Left lobe of liver (tissue), 2 donors: ENCODE data around the gene KIF1B. TPM values are rescaled to one million over a fixed set of nuclear protein-coding genes. Genes with fewer than 3 reads are reported as not detected.
"Not testable (repeated sequence)": the region's sequence is repeated elsewhere in the genome, so short reads cannot be mapped to it uniquely, and the experiment has no call there.

ENCODE experiments used
- ATAC-seq: fragments of 200-7000 bp; cut with Tn5 transposase; one replicate; pipeline ENCODE4 v1.9.1; 2020; ENCODE audit warnings: mild to moderate bottlenecking, moderate library complexity
- DNase-seq: peaks from one replicate; pipeline ENCODE4 v3.0.0-alpha.2; 2020; ENCODE audit warnings: low spot score
- total RNA-seq: library from RNA; stranded (reverse); gene quantifications from one replicate; pipeline ENCODE4 v1.2.1, GENCODE V29; 2021
- donor health status: DM: no; HTN: no; CAD: no; lungs with moderate emphysema.
- donor health status: DM: no; HTN: yes; CAD: no.

Gene KIF1B
- total RNA-seq, 1 donor from 2014 or later, result 28.5 TPM

- ATAC-seq (no peak), DNase-seq (no peak)
Observed at GRCh38 chr1:10379676-10380075, 169.3 kb downstream of the KIF1B start.

DNA sequence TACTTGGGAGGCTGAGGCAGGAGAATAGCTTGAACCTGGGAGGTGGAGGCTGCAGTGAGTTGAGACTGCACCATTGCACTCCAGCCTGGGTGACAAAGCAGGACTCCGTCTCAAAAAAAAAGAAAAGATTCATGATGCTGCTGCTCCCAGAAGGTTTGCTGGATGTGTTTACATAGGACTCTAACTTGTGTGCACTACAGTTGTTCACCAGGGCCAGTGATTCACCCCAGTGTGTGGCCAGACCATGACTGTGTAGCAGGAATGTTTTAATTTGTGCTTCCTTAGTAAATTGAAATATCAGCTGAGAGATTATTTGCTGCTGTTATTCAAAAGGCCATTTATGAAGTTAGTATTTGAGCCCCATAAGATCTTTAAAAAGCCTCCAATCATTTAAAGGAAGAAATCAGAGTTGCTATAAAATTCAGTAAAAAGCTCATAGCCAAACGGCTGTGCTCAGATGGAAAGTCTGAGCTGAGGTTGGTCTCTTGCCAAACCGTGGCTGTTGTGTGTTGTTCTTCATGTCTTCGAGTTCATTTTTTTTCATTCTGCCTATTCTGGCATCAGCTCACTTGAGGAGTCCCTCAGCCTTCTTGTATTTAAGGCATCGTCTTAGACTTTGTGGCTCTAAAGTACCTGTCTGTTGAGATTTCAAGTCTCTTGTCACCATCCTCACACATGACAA is 170.4 kb downstream of the KIF1B start:
- ATAC-seq (no peak), DNase-seq (no peak)

DNA sequence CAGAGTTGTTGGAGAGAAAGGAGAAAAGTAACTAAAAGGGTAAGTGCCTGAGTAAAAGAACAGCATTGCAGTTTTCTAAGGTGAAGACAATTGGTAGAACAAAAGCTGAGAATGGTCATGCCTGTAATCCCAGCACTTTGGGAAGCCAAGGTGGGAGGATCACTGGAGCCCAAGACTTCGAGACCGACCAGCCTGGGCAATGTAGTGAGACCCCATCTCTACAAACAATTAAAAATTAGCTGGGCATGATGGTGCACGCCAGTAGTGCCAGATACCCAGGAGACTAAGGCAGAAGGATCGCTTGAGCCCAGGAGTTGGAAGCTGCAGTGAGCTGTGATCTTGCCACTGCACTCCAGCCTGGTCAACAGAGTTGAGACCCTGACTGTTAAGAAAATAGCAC is 173.3 kb downstream of the KIF1B start:
- DNase-seq, result no peak
- no peak for ATAC-seq

- ATAC-seq, result no peak
- no peak for DNase-seq
Observed at GRCh38 chr1:10384219-10384618, 173.8 kb downstream of the KIF1B start.

GRCh38 chr1:10386761-10387676 is 176.6 kb downstream of the KIF1B start:
- no peak for DNase-seq
- ATAC-seq, result no peak

GRCh38 chr1:10387677-10388386 is 177.5 kb downstream of the KIF1B start:
- DNase-seq (no peak), ATAC-seq (peak; percentile 66)

DNA sequence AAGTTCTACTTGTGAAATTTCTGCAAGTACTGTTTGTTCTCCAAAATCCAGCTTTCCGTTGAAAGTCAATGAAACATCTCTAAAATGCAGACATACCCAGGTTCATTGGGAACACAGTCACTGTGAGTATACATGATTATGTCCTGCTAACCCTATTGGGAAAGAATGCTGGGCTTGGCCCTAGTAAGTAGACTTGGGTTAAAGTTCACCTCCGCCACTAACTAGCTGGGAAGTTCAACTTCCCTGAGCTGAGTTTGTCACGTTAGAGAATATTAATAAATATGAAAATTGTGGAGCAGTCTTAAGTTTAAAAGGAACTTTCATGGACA is 178.0 kb downstream of the KIF1B start:
- no peak for DNase-seq

GRCh38 chr1:10389271-10389973 is 179.1 kb downstream of the KIF1B start:
- ATAC-seq (no peak), DNase-seq (no peak)

More for the DNA sequence above, 178.0 kb downstream of the KIF1B start:
- peak; percentile 88 for ATAC-seq

- ATAC-seq, result no peak
- no peak for DNase-seq
Observed at GRCh38 chr1:10396870-10397269, 186.5 kb downstream of the KIF1B start.

DNA sequence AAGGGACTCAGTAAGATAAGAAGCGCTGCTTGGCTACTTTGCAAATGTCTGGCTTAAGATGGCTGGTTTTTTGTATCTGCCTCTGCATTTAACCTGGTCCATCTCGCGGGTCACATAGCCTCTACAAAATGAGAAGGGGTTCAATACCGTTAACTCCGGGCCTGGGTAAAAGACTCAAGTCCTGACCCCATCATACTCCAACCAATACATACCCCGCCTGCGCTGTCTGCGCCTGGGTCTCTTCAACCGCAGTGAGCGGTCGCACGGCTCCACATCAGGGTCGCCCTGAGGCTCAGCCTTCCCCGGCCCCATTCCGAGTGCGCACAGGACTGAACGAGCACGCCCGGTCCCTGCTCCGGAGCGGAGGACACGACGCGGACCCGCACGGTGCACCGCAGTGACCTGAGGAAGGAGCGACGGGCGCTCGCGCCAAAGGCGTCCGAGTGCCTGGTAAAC is 187.9 kb downstream of the KIF1B start:
- no peak for ATAC-seq
- DNase-seq, result no peak

GRCh38 chr1:10398734-10399443 is 188.5 kb downstream of the KIF1B start, which contains the start of gene PGD:
Gene PGD, plus strand, starts transcription at chr1:10399064. Its CDS starts 54 bp downstream, at chr1:10399118.
- peak; percentile 99 for DNase-seq
- peak; percentile 93 for ATAC-seq

DNA sequence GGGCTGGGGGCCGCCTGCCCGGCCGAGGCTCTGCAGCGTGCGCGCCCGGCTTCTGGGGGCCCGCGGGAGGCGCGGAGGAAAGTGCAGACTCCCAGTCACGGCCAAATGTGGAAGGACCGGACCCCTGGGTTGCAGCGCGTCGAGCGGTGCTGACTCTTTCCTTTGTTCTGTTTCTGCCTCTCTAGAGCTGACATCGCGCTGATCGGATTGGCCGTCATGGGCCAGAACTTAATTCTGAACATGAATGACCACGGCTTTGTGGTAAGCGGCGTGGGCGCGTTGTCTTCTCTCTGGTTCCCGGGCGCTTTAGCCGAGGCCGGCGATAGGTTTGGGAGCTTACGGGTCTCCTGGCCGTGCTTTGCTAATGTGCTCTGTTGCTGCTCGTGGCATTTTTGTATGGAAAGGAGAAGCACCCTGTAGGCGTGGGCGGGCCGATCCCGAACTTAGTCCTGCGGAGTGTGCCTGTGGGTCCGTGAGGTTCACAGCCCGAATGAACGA is 189.1 kb downstream of the KIF1B start:
- DNase-seq, result peak; percentile 56
- ATAC-seq, result peak; percentile 17

GRCh38 chr1:10400013-10400412 is 189.6 kb downstream of the KIF1B start:
- DNase-seq (no peak), ATAC-seq (no peak)

GRCh38 chr1:10401281-10401680 is 190.9 kb downstream of the KIF1B start:
- ATAC-seq (no peak), DNase-seq (no peak)

DNA sequence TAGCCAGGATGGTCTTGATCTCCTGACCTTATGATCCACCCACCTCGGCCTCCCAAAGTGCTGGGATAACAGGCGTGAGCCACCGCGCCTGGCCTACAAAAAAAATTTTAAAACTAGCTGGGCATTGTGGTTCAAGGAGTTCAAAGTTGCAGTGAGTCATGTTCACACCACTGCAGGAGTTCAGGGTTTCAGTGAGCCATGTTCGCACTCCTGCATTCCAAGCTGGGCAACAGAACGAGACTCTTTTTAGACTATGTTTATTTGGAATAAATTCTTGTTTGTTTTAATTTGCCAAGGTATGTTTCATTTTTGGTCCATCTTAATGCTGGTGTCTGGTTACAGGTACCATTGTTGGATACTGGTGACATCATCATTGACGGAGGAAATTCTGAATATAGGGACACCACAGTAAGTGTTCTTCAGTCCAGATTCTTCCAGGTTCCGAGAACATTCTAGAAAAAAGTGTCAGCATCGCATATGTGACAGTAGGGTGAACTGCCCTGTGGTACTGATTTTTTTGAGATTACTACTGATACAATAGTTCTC is 192.4 kb downstream of the KIF1B start:
- no peak for ATAC-seq

GRCh38 chr1:10407201-10407600 is 196.8 kb downstream of the KIF1B start:
- no peak for ATAC-seq

More for the DNA sequence above, 192.4 kb downstream of the KIF1B start:
- DNase-seq, result no peak

GRCh38 chr1:10415211-10415930 is 205.0 kb downstream of the KIF1B start:
- ATAC-seq (peak; percentile 58), DNase-seq (no peak)

More at GRCh38 chr1:10407201-10407600, 196.8 kb downstream of the KIF1B start:
- DNase-seq, result no peak

DNA sequence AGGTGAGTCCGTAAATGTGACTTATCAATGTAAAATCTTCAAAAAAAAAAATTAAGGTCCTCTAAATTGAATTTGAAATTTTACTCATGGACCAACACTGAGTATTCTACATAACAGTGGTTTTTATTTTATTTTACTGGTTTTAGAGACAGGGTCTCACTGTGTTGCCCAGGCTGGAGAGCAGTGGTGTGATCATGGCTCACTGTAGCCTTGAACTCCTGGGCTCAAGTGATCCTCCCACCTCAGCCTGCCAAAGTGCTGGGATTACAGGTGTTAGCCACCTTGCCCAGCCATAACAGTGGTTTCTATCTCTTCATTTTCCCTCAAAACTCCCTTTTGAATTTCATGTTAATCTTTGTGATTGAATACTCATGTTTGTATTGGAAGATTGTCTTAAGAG is 205.6 kb downstream of the KIF1B start:
- DNase-seq, ATAC-seq: not testable (repeated sequence)

DNA sequence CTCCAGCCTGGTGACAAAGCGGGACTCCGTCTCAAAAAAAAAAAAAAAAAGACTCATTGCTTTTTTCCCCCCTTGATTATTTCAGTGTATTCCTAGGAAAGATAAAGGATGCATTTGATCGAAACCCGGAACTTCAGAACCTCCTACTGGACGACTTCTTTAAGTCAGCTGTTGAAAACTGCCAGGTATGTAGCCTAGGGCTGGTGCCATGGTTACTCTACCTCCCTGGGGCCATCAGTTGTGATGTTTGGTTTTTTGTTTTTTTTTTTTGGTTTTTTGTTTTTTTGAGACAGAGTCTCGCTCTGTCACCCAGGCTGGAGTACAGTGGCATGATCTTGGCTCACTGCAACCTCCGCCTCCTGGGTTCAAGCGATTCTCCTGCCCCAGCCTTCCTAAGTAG is 208.4 kb downstream of the KIF1B start:
- DNase-seq, ATAC-seq: not testable (repeated sequence)
